GM18907 (cell line): ENCODE data around the gene SH3BP4.

ENCODE experiments used
- ATAC-seq: cut with Tn5 transposase; IDR thresholded peaks from one replicate; pipeline ENCODE4 v1.9.1; 2021; ENCODE audit warnings: mild to moderate bottlenecking, moderate library complexity; ENCODE audit not compliant: unreplicated experiment

SH3BP4 gene

GRCh38 chr2:234996069-234996940 lies 44.5 kb downstream of the SH3BP4 start:
- ATAC-seq, result no peak

DNA sequence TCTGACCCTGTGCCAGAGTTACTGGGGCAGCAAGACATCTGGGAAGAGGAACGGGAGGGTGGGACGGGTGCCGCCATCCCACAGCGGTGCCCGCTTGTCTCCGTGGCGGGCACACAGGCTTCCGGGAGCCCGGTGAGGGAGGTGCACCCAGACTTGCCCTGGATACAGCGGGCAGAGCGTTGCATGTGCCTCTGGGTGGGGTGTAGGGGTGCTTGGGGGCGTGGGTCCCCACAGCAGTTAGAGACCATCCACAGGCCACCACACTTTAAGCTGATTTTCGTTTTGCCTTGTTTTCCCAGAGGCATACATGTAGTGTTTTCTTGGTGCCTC lies 45.1 kb downstream of the SH3BP4 start:
- ATAC-seq, result no peak

DNA sequence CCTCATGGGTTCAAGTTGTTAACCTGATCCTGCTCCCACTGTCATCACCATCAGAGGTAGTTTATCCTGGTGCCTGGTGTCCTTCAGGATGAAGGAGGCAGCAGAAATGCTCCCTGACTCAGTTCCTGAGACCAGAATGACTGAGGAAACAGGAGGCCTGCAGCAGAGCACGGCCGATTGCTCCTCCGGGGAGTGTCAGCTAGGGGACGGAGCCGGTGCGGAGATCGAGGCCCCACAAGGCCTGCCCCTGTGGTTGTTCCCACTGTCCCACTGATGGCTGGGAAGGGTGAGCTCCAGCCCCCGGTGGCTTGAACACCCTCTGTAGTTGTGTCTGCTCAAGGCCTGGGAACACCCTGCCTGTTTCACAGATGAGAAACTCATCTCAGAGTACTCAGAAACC lies 45.6 kb downstream of the SH3BP4 start:
- no peak for ATAC-seq

DNA sequence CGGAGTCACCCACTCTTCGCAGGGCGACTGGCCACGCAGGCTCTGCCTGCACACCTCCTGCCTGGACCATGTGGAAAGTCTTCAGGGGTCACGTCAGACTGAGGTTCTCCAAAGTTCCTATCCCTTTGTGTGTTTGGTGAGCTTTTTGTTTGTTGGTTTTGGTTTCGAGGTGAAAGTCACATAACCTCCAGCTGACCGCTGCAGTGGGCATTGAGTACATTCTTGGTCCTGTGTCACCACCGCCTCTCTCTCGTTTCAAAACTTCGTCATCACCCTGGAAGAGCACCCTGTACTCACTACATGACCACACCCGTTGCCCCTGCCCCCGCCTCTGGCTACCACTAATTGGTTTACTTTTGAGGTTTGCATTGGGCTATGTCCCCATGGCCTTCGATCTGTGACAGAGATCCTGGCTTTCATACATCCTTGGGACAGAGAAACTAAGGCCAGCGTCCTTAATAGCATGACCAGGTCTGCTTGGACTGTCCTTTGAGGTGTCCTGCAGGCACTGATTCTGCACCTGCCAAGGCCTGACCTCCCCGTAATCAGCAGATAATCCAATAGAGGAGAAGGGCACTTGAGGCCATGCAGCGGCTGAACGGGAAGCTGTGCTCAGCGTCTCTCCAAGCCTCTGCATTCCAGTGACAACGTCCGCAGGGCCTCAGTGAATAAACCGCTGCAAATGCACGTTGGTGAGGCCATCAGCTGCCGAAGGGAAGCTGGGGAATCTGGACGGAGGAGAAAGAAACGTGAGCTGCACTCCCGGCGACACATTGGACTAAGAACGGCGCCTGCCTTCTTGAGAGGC lies 46.8 kb downstream of the SH3BP4 start:
- no peak for ATAC-seq

DNA sequence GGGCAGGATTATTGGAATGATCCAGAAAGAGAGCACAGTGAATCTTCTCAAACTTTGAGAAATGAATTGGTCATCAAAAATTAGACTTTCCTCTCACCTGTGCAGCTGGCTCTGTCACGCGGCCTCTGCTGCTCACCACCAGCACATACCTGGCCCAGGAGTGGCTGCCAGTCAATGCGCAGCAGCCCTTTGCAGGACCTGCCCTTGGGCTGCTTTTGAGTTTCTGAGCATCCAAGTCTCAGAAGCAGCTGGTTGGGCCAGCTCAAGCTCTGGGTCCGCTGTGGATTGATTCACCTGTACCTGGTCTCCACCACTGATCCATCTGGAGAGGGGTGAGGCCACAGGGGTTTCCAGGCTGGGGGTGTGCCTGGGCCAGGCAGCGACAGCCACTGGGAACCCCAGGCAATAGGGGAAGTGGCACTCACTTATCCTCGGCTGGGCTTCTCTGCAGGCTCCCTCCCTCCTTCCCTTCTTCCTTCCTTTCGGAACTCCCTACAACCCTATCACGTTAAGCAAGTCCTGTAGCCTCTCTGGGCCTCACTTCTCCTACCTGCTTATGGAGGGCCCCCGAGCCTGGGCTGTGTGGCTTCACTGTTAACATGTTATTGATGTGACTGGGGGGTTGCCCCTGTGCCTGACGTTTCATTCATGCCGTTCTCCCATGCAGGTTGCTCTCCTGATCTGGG lies 48.1 kb downstream of the SH3BP4 start:
- no peak for ATAC-seq

- ATAC-seq, result no peak
Measured at GRCh38 chr2:235000426-235001236, 48.8 kb downstream of the SH3BP4 start.

DNA sequence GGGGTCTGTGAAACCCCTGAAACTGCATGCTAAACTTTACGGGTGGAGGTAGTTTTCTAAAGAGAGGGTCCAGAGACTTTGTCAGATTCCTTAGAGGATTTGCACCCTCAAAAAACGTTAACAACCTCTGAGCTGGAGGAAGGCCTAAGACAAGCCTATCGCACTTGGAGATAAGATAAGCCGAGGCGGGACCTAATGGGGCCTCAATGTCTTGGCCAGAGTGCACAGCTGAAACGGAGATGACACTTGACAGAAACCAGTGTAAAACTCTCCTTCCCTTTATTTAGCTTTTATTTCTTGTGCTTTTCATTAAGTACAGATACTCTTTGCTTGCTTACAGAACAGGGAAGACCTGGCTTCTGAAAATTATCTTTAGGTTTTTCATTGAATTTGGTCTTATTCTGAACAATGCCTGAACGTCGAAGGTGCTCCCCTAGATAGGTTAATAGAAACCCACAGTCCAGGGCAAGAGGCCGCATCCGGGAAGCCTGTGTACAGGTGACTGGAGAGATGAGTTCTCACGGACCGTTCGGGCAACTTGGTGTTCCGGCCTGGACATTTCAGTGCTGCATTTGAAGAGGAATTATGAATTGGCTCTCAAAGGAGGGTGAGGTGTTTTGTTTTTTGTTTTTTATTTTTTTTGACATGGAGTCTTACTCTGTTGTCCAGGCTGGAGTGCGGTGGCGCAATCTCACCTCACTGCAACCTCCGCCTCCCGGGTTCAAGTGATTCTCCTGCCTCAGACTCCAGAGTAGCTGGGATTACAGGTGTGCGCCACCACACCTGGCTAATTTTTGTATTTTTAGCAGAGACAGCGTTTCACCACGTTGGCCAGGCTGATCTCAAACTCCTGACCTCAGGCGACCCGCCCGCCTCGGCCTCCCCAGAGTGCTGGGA lies 49.7 kb downstream of the SH3BP4 start:
- no peak for ATAC-seq

GRCh38 chr2:235002198-235003095 lies 50.6 kb downstream of the SH3BP4 start:
- no peak for ATAC-seq

DNA sequence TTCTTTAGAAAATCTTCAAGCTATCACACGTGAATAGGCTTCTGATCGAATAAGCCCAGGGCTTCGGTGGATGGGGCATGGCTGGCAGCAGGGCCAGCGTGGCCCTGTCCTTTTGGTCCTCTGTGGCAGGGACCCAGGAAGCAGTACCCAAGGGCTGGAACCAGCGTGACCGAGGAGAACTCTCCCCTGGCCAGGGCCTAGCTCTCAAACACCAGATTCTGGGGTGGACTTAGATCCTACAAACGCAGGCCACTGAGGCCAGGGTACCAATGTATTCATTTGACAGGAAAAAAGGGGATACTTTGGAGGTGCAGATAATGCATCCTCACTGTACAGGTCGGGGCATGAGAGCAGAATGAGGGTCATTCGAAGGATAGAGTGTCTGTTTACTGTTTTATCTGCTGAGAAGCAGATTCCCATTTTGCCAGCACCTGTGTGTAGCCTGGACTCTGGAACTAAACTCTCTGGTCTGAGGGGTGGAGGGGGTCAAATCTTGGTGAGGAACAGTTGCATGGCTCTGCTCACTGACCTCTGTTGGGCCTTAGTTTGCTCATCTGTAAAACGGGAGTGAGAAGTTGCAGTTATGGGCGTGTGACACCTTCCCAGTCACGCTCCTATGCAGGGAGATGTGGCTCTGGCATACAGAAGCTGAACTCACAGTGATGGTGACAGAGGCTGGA lies 51.4 kb downstream of the SH3BP4 start:
- no peak for ATAC-seq

DNA sequence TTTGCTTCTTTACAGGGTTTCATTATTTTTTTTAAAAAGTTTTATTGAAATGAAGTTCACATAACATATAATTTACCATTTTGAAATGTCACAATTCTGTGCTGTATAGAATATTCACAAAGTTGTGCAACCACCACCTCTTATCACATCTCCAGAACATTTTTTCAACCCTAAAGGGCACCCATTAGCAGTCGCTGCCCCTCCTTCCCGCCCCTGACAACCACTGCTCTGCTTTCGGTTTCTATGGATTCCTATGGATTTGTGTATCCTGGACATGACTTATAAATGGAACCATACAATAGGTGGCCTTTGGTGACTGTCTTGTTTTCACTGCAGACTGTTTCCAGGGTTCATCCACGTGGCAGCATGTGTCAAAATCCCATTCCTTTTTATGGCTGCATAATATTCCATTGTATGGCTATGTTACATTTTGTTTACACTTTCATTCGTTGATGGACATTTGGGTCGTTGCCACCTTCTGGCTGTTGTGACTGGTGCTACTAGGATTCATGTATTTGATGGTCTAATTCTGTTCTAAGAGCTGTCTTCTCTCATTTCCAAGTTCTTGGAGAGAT lies 52.6 kb downstream of the SH3BP4 start:
- no peak for ATAC-seq

GRCh38 chr2:235005023-235005422 lies 53.2 kb downstream of the SH3BP4 start:
- ATAC-seq, result no peak

- ATAC-seq, result no peak
Measured at GRCh38 chr2:235005603-235006259, 53.9 kb downstream of the SH3BP4 start.

- ATAC-seq, result no peak
Measured at GRCh38 chr2:235006461-235006860, 54.6 kb downstream of the SH3BP4 start.

DNA sequence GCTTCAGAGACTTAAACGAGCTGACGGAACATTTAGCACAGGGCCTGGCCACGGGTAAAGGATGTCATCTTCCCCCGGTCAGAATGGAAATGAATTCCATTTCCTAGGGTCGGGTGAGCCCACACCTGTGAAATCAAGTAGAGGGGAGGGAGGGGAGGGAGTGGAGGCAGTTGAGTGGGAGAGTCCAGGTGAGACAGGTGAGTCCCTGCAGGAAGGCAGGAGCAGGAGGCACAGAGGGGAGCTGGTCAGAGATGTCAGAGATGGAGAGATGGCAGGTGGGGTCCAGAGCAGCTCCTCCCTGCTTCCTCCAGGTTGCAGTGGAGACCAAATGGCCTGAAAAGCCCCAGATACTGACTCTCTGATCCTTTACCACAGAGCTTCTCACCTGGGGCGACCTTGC lies 55.2 kb downstream of the SH3BP4 start:
- no peak for ATAC-seq

- ATAC-seq, result no peak
Measured at GRCh38 chr2:235007664-235008457, 56.0 kb downstream of the SH3BP4 start.

GRCh38 chr2:235008584-235009044 lies 56.8 kb downstream of the SH3BP4 start:
- ATAC-seq, result no peak
